ENCODE results near the gene AMPD3.

- TF ChIP-seq CTCF (IDR thresholded peaks at IDR 0.05) (no peak), POLR2A (IDR thresholded peaks at IDR 0.05) (no peak)
These were observed 59.6 kb downstream of the AMPD3 start for GRCh38 chr11:10514709-10515108.

Measured in uterus (tissue), 2 donors.